ENCODE measurements around the gene DCK. TPM values are rescaled to one million over a fixed set of nuclear protein-coding genes. Genes with fewer than 3 reads are reported as not detected.
A peak's percentile ranks its signal among the peaks of the same experiment; 100 is the strongest.

The DCK gene
- total RNA-seq, 1 experiment from 2014 or later: 21.0 TPM

- Histone ChIP-seq H3K4me2 (ENCODE audit: low read length) (no peak overlapping the region), H3K79me2 (ENCODE audit: low read length) (no peaks in the 10 kb centered on the region), H3K9me2 (replicated peaks; ENCODE audit: low read length) (no peaks in the 10 kb centered on the region), H3K4me1 (ENCODE audit: insufficient read depth, low read length) (no peaks in the 10 kb centered on the region), H2AFZ (ENCODE audit: low read length) (no peak overlapping the region), H3K4me3 (ENCODE audit: low read length) (no peak overlapping the region), H3K36me3 (ENCODE audit: low read depth, low read length) (no peaks in the 10 kb centered on the region), H3K27ac (ENCODE audit: low read length) (no peak overlapping the region), H3F3A (ENCODE audit: low read length, unreplicated experiment) (no peaks in the 10 kb centered on the region), H3K27me3 (ENCODE audit: low read length) (0 out of 2 replicates have a peak, but pooled peaks cover 1% of the 10 kb centered on the region), H3K9ac (ENCODE audit: low read length) (no peak overlapping the region), H3K9me3 (ENCODE audit: low read length) (no peaks in the 10 kb centered on the region), H4K20me1 (ENCODE audit: low read length) (no peaks in the 10 kb centered on the region)
- ATAC-seq (no peak), DNase-seq (no peak)
- ChIA-PET POLR2A (ENCODE audit: unreplicated experiment) (interaction anchor here (0.6 kb wide), 1 partner anchor 565 kb away, joined by 3 read pairs; no protein-coding TSS in a partner anchor), CTCF (no interaction called here)
- intact Hi-C loops (cut with micrococcal nuclease): no loop called here
- no peak for TF ChIP-seq EZH2phosphoT487 (IDR thresholded peaks at IDR 0.05; ENCODE audit: borderline replicate concordance, low read length)
- TF ChIP-seq EZH2 (IDR thresholded peaks at IDR 0.05; ENCODE audit: low read length, unreplicated experiment): no peak
- TF ChIP-seq CTCF (conservative IDR thresholded peaks at IDR 0.05; ENCODE audit: low read depth, low read length): no peak
- BruUV-seq (replicated peaks): no TSS peak
Measured at GRCh38 chr4:71069063-71069462, 75.6 kb downstream of the DCK start.

GRCh38 chr4:71070015-71070414, 76.6 kb downstream of the DCK start:
- H3K4me3 ChIP-seq (ENCODE audit: low read length): no peak overlapping the region
- H3K27ac ChIP-seq (ENCODE audit: low read length): no peak overlapping the region
- H3K36me3 ChIP-seq (ENCODE audit: low read depth, low read length): no peaks in the 10 kb centered on the region
- H3F3A ChIP-seq (ENCODE audit: low read length, unreplicated experiment): no peaks in the 10 kb centered on the region
- no peak overlapping the region for H2AFZ ChIP-seq (ENCODE audit: low read length)
- BruUV-seq (replicated peaks): no TSS peak
- ATAC-seq (no peak), DNase-seq (no peak)
- H3K4me2 ChIP-seq (ENCODE audit: low read length): no peak overlapping the region
- peaks cover 10% of the 10 kb centered on the region; the same call in 1 of the 2 replicates for H3K27me3 ChIP-seq (ENCODE audit: low read length)
- no peak overlapping the region for H3K9ac ChIP-seq (ENCODE audit: low read length)
- H3K9me3 ChIP-seq (ENCODE audit: low read length): no peaks in the 10 kb centered on the region
- CTCF ChIA-PET: no interaction called here
- H3K4me1 ChIP-seq (ENCODE audit: insufficient read depth, low read length): 0 out of 2 replicates have a peak, but pooled peaks cover 6% of the 10 kb centered on the region
- H3K79me2 ChIP-seq (ENCODE audit: low read length): no peaks in the 10 kb centered on the region
- no peaks in the 10 kb centered on the region for H3K9me2 ChIP-seq (replicated peaks; ENCODE audit: low read length)
- TF ChIP-seq EZH2phosphoT487 (IDR thresholded peaks at IDR 0.05; ENCODE audit: borderline replicate concordance, low read length) (no peak), EZH2 (IDR thresholded peaks at IDR 0.05; ENCODE audit: low read length, unreplicated experiment) (no peak), CTCF (conservative IDR thresholded peaks at IDR 0.05; ENCODE audit: low read depth, low read length) (no peak)
- intact Hi-C loops (cut with micrococcal nuclease): no loop called here
- POLR2A ChIA-PET (ENCODE audit: unreplicated experiment): no interaction called here
- no peaks in the 10 kb centered on the region for H4K20me1 ChIP-seq (ENCODE audit: low read length)

- Histone ChIP-seq H4K20me1 (ENCODE audit: low read length) (no peaks in the 10 kb centered on the region), H3K9me2 (replicated peaks; ENCODE audit: low read length) (no peaks in the 10 kb centered on the region), H3K4me1 (ENCODE audit: insufficient read depth, low read length) (0 out of 2 replicates have a peak, but pooled peaks cover 6% of the 10 kb centered on the region), H3K4me2 (ENCODE audit: low read length) (peak overlapping the region; percentile 72), H3K36me3 (ENCODE audit: low read depth, low read length) (no peaks in the 10 kb centered on the region), H3K9me3 (ENCODE audit: low read length) (no peaks in the 10 kb centered on the region), H3K79me2 (ENCODE audit: low read length) (no peaks in the 10 kb centered on the region), H3K9ac (ENCODE audit: low read length) (no peak overlapping the region), H3F3A (ENCODE audit: low read length, unreplicated experiment) (no peaks in the 10 kb centered on the region), H3K27ac (ENCODE audit: low read length) (no peak overlapping the region), H2AFZ (ENCODE audit: low read length) (peak overlapping the region; percentile 77), H3K4me3 (ENCODE audit: low read length) (peak overlapping the region; percentile 45), H3K27me3 (ENCODE audit: low read length) (peaks cover 10% of the 10 kb centered on the region; the same call in 1 of the 2 replicates)
- no TSS peak for BruUV-seq (replicated peaks)
- no peak for TF ChIP-seq CTCF (conservative IDR thresholded peaks at IDR 0.05; ENCODE audit: low read depth, low read length)
- no peak for TF ChIP-seq EZH2 (IDR thresholded peaks at IDR 0.05; ENCODE audit: low read length, unreplicated experiment)
- no peak for TF ChIP-seq EZH2phosphoT487 (IDR thresholded peaks at IDR 0.05; ENCODE audit: borderline replicate concordance, low read length)
- POLR2A ChIA-PET (ENCODE audit: unreplicated experiment): no interaction called here
- peak; percentile 84 for ATAC-seq
- peak; percentile 32 for DNase-seq
- CTCF ChIA-PET: no interaction called here
- intact Hi-C loops (cut with micrococcal nuclease): no loop called here
Measured at GRCh38 chr4:71074452-71075299, 81.2 kb downstream of the DCK start.
